HCT116 (cell line): ENCODE results near the gene GRAMD2A. TPM values are rescaled to one million over a fixed set of nuclear protein-coding genes. Genes with fewer than 3 reads are reported as not detected.

Experiments used
- ATAC-seq: fragments of 200-7000 bp; cut with Tn5 transposase; 2 replicates; pipeline ENCODE4 v1.9.1; 2020; ENCODE audit warnings: mild to moderate bottlenecking, moderate library complexity
- BruUV-seq: library from RNA; stranded (reverse); fragments of 400-500 nt; replicated peaks from 2 replicates; lab custom pipeline; 2021; lab: Mats Ljungman, UMichigan
- CTCF ChIA-PET: fragments of 300-600 bp; sonication (Branson Sonifier 250); formaldehyde crosslinking; loops from one replicate; lab custom pipeline; 2021; ENCODE audit warnings: antibody characterized with exemption; lab: Charles Lee
- POLR2A ChIA-PET: fragments of 300-600, 350-600 bp; sonication (Branson Sonifier 250); formaldehyde crosslinking; loops from one replicate; lab custom pipeline; 2021; ENCODE audit warnings: antibody characterized with exemption; lab: Charles Lee
- RAD21 ChIA-PET, 2 experiments: fragments of 300-600 bp; sonication (Branson Sonifier 250); formaldehyde crosslinking; loops; one replicate each; lab custom pipeline; 2023; ENCODE audit warnings: low total read pairs in 2 of 2; ENCODE audit not compliant: uncharacterized antibody in 2 of 2, unreplicated experiment in 2 of 2, low non-redundant PET in 1 of 2; lab: Charles Lee
- DNase-seq: peaks from one replicate; pipeline ENCODE4 v3.0.0-alpha.2; 2010; ENCODE audit warnings: low read depth, low spot score
- H2AFZ ChIP-seq: fragments of 200-600 bp; shearing (Covaris generic), sonication (generic); 2 replicates; pipeline ENCODE4 v1.6.1; 2017; ENCODE audit warnings: low read depth, mixed run types, mixed read lengths, antibody characterized with exemption, low read length; ENCODE audit not compliant: poor library complexity, severe bottlenecking
- H3K27ac ChIP-seq: 2 replicates; pipeline ENCODE4 v1.5.1; 2012; ENCODE audit warnings: low read depth, low read length
- H3K27me3 ChIP-seq: fragments of 200-600 bp; sonication (generic); 2 replicates; pipeline ENCODE4 v1.6.1; 2016; ENCODE audit warnings: mixed run types, low read length, mixed read lengths; ENCODE audit not compliant: insufficient read depth
- H3K36me3 ChIP-seq, 2 experiments: fragments of 200-500 bp in 1 of 2; fragments of 200-600 bp in 1 of 2; sonication (Bioruptor generic) in 1 of 2; sonication (generic) in 1 of 2; 2 replicates each; pipeline versions ENCODE4 v1.5.1 to v1.6.1; 2014 to 2016; ENCODE audit warnings: low read length in 2 of 2, inconsistent platforms in 1 of 2, mixed read lengths in 1 of 2, mixed run types in 1 of 2; ENCODE audit not compliant: insufficient read depth in 2 of 2, control insufficient read depth in 1 of 2
- H3K4me1 ChIP-seq, 2 experiments: fragments of 200-600 bp in 1 of 2; sonication (generic) in 1 of 2; 2 replicates each; pipeline versions ENCODE4 v1.5.1 to v1.6.1; 2012 to 2017; ENCODE audit warnings: low read length in 2 of 2, inconsistent platforms in 1 of 2, mild to moderate bottlenecking in 1 of 2, mixed read lengths in 1 of 2, mixed run types in 1 of 2, moderate library complexity in 1 of 2; ENCODE audit not compliant: insufficient read depth in 2 of 2, control insufficient read depth in 1 of 2
- H3K4me2 ChIP-seq: fragments of 200-600 bp; sonication (generic); 2 replicates; pipeline ENCODE4 v1.6.1; 2017; ENCODE audit warnings: mixed run types, low read length, mixed read lengths
- H3K4me3 ChIP-seq, 2 experiments: fragments of 200-600 bp in 1 of 2; sonication (generic) in 1 of 2; replicated peaks in 1 of 2; 2 replicates each; pipeline ENCODE4 v1.5.1; 2011 to 2016; ENCODE audit warnings: low read length in 2 of 2, control low read depth in 1 of 2, low read depth in 1 of 2, mild to moderate bottlenecking in 1 of 2, mixed read lengths in 1 of 2, mixed run types in 1 of 2
- H3K79me2 ChIP-seq: fragments of 200-600 bp; sonication (generic); 2 replicates; pipeline ENCODE4 v1.6.1; 2017; ENCODE audit warnings: mild to moderate bottlenecking, mixed run types, low read length, moderate library complexity, mixed read lengths; ENCODE audit not compliant: insufficient read depth
- H3K9ac ChIP-seq: fragments of 200-600 bp; sonication (generic); 2 replicates; pipeline ENCODE4 v1.6.1; 2016; ENCODE audit warnings: low read length, mixed read lengths
- H3K9me2 ChIP-seq: fragments of 200-600 bp; sonication (generic), shearing (Covaris generic); 2 replicates; pipeline ENCODE4 v1.6.1; 2017; ENCODE audit warnings: mixed run types, mild to moderate bottlenecking, moderate library complexity; ENCODE audit not compliant: insufficient read depth
- H3K9me3 ChIP-seq, 2 experiments: fragments of 200-500 bp in 1 of 2; fragments of 200-600 bp in 1 of 2; sonication (Bioruptor generic) in 1 of 2; sonication (generic) in 1 of 2; 2 replicates each; pipeline ENCODE4 v1.6.1; 2014 to 2017; ENCODE audit warnings: low read length in 2 of 2, mixed read lengths in 2 of 2, inconsistent platforms in 1 of 2, low read depth in 1 of 2, mild to moderate bottlenecking in 1 of 2, mixed run types in 1 of 2, moderate library complexity in 1 of 2; ENCODE audit not compliant: control insufficient read depth in 1 of 2, insufficient read depth in 1 of 2
- H4K20me1 ChIP-seq: fragments of 200-600 bp; sonication (generic), shearing (Covaris generic); 2 replicates; pipeline ENCODE4 v1.6.1; 2017; ENCODE audit warnings: mixed run types, mild to moderate bottlenecking, moderate library complexity; ENCODE audit not compliant: insufficient read depth
- EGR1 ChIP-seq: IDR thresholded peaks from 2 replicates; pipeline ENCODE4 v1.6.1; 2012; ENCODE audit warnings: low read depth
- JUND ChIP-seq: IDR thresholded peaks from 2 replicates; pipeline ENCODE4 v1.6.1; 2012
- POLR2AphosphoS5 ChIP-seq: IDR thresholded peaks from 2 replicates; pipeline ENCODE4 v1.6.1; 2011; ENCODE audit warnings: mild to moderate bottlenecking, low read depth, low read length, moderate library complexity
- TCF7L2 ChIP-seq: IDR thresholded peaks from 2 replicates; pipeline ENCODE4 v1.7.0; 2011; ENCODE audit warnings: borderline replicate concordance, inconsistent platforms; ENCODE audit not compliant: insufficient read depth, insufficient read length; ENCODE audit errors: extremely low read depth
- ZNF274 ChIP-seq: fragments of 200-500 bp; sonication (Bioruptor generic); IDR thresholded peaks from 2 replicates; pipeline ENCODE4 v1.6.1; 2014; ENCODE audit warnings: mild to moderate bottlenecking, low read depth, low read length, inconsistent platforms
- intact Hi-C: fragments of 100-400 bp; cut with micrococcal nuclease; formaldehyde crosslinking; loops from 2 replicates; pipeline ENCODE4 v1.10.0; 2022
- total RNA-seq: library from RNA; stranded (reverse); gene quantifications from one replicate; pipeline ENCODE4 v1.2.1, GENCODE V29; 2021; ENCODE audit not compliant: unreplicated experiment
- TF ChIP-seq, protein P1 (sequence below), 3 experiments: fragments of 200-600 bp in 1 of 3; sonication (generic) in 1 of 3; IDR thresholded peaks in 2 of 3; conservative IDR thresholded peaks in 1 of 3; 2 replicates each; pipeline ENCODE4 v1.5.1; 2012 to 2017; ENCODE audit warnings: low read depth in 2 of 3, low read length in 2 of 3, antibody characterized with exemption in 1 of 3, borderline replicate concordance in 1 of 3, control low read depth in 1 of 3, mild to moderate bottlenecking in 1 of 3, mixed read lengths in 1 of 3, mixed run types in 1 of 3, moderate library complexity in 1 of 3; ENCODE audit not compliant: insufficient read depth in 1 of 3

GRAMD2A gene
- total RNA-seq, 1 experiment from 2014 or later, result 8.0 TPM

DNA sequence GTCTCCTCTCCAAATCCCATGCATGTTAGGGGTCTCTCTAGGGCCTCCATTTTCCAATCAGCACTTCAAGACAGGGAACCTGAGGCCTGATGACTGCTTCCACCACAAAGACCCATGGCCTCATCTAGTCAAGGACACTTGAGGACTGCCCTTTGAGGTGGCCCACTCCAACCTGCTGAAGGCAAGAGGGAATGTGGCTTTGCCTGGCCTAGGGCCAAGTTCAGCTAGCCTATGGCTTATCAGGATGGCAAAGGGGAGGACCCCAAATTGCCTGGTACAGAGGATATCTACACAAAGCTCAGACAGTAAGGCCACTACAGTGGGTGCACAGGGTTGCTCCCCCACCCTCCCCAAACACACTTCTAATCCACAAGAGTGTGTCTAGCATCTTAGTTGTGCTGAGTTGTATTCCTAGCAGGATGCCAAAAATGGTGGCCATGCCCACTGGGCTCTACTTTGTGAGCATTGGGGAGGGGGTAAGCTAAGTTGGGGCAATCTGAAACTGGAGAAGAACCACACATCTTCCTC is 10.0 kb upstream of the GRAMD2A start:
- no TSS peak for BruUV-seq
- TF ChIP-seq TCF7L2, result no peak
- no peak for TF ChIP-seq EGR1
- TF ChIP-seq, protein P1, sequence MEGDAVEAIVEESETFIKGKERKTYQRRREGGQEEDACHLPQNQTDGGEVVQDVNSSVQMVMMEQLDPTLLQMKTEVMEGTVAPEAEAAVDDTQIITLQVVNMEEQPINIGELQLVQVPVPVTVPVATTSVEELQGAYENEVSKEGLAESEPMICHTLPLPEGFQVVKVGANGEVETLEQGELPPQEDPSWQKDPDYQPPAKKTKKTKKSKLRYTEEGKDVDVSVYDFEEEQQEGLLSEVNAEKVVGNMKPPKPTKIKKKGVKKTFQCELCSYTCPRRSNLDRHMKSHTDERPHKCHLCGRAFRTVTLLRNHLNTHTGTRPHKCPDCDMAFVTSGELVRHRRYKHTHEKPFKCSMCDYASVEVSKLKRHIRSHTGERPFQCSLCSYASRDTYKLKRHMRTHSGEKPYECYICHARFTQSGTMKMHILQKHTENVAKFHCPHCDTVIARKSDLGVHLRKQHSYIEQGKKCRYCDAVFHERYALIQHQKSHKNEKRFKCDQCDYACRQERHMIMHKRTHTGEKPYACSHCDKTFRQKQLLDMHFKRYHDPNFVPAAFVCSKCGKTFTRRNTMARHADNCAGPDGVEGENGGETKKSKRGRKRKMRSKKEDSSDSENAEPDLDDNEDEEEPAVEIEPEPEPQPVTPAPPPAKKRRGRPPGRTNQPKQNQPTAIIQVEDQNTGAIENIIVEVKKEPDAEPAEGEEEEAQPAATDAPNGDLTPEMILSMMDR (IDR thresholded peaks at IDR 0.05 in 2 of 3, conservative IDR thresholded peaks at IDR 0.05 in 1 of 3; ENCODE audit: borderline replicate concordance in 1 of 3, insufficient read depth in 1 of 3, low read depth in 2 of 3, low read length in 2 of 3), result no peak
- TF ChIP-seq JUND, result no peak
- intact Hi-C loops, result no loop called here
- no peak overlapping the region for H3K27ac ChIP-seq
- H4K20me1 ChIP-seq, result peaks cover 32% of the 10 kb centered on the region; the same call in 1 of the 2 replicates
- DNase-seq, result no peak
- ChIA-PET RAD21 (no interaction called here), POLR2A (interaction anchor here (1.5 kb wide), 1 partner anchor 10 kb away, joined by 3 read pairs; the partner anchor contains the start of gene GRAMD2A), CTCF (no interaction called here)
- H3K9ac ChIP-seq, result no peak overlapping the region
- H3K79me2 ChIP-seq, result peaks cover 97% of the 10 kb centered on the region
- no peak overlapping the region for H3K4me3 ChIP-seq
- H3K4me2 ChIP-seq, result no peak overlapping the region
- H3K9me2 ChIP-seq, result no peaks in the 10 kb centered on the region
- H3K36me3 ChIP-seq, result peaks cover 94 to 98% of the 10 kb centered on the region in 2 experiments
- no peak overlapping the region for H2AFZ ChIP-seq
- no peaks in the 10 kb centered on the region for H3K9me3 ChIP-seq
- H3K4me1 ChIP-seq, result no peaks in the 10 kb centered on the region
- H3K27me3 ChIP-seq, result no peaks in the 10 kb centered on the region
- no peak for ATAC-seq

DNA sequence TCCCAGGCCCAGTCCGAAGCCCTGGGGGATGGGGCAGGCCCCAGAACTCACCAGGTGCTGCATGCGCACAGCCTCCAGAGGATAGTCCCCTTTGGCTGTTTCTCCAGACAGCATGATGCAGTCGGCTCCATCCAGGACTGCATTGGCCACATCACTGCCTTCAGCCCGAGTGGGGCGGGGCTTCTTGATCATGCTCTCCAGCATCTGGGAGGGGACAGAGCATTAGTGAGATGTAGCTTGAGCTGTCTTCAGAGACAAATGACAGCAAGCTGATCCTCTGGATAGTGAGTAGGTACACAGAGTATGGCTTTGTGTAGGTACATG is 9.1 kb upstream of the GRAMD2A start:
- Histone ChIP-seq H3K4me3 (no peak overlapping the region), H3K9ac (no peak overlapping the region), H3K4me1 (no peaks in the 10 kb centered on the region), H2AFZ (no peak overlapping the region), H4K20me1 (peaks cover 36% of the 10 kb centered on the region; the same call in 1 of the 2 replicates), H3K79me2 (peaks cover 92% of the 10 kb centered on the region), H3K27me3 (no peaks in the 10 kb centered on the region), H3K36me3 (peaks cover 93 to 98% of the 10 kb centered on the region in 2 experiments), H3K27ac (no peak overlapping the region), H3K4me2 (no peak overlapping the region), H3K9me3 (no peaks in the 10 kb centered on the region), H3K9me2 (no peaks in the 10 kb centered on the region)
- ChIA-PET CTCF (no interaction called here), RAD21 (no interaction called here), POLR2A (interaction anchor here (1.5 kb wide), 1 partner anchor 9 kb away, joined by 3 read pairs; the partner anchor contains the start of gene GRAMD2A)
- intact Hi-C loops, result no loop called here
- no peak for DNase-seq
- no TSS peak for BruUV-seq
- TF ChIP-seq POLR2AphosphoS5, result peak; percentile 33; the same call in 1 of the 2 replicates
- TF ChIP-seq ZNF274, result no peak
- ATAC-seq, result 0 out of 2 replicates have a peak, but pooled peaks have one; percentile 21
